Astrocyte (in vitro differentiated cells and primary cell): Measurements from ENCODE around the gene RHBDL1. TPM values are rescaled to one million over a fixed set of nuclear protein-coding genes. Genes with fewer than 3 reads are reported as not detected.

ENCODE experiments used
- DNase-seq: peaks from one replicate; pipeline ENCODE4 v3.0.0-alpha.2; 2010; ENCODE audit warnings: low read depth
- FAIRE-seq: peaks from 2 replicates; lab custom pipeline; 2011; peaks lifted over from hg19 to GRCh38; lab: Jason Lieb, UNC
- H2AFZ ChIP-seq: 2 replicates; pipeline ENCODE4 v1.6.0; 2012; ENCODE audit warnings: low read depth, low read length, inconsistent platforms
- H3K27ac ChIP-seq: 2 replicates; pipeline ENCODE4 v1.5.1; 2011; ENCODE audit warnings: low read depth, low read length, inconsistent platforms
- H3K27me3 ChIP-seq: 2 replicates; pipeline ENCODE4 v1.6.0; 2011; ENCODE audit warnings: low read length, inconsistent platforms; ENCODE audit not compliant: insufficient read depth
- H3K36me3 ChIP-seq: 2 replicates; pipeline ENCODE4 v1.5.1; 2011; ENCODE audit warnings: low read length, inconsistent platforms; ENCODE audit not compliant: insufficient read depth
- H3K4me1 ChIP-seq: 2 replicates; pipeline ENCODE4 v1.5.1; 2011; ENCODE audit warnings: low read length, inconsistent platforms; ENCODE audit not compliant: insufficient read depth
- H3K4me2 ChIP-seq: 2 replicates; pipeline ENCODE4 v1.6.0; 2012; ENCODE audit warnings: low read length, inconsistent platforms
- H3K4me3 ChIP-seq: 2 replicates; pipeline ENCODE4 v1.5.1; 2011; ENCODE audit warnings: low read depth, mild to moderate bottlenecking, low read length, inconsistent platforms; ENCODE audit not compliant: insufficient read depth
- H3K79me2 ChIP-seq: 2 replicates; pipeline ENCODE4 v1.6.0; 2012; ENCODE audit warnings: mild to moderate bottlenecking, low read length, inconsistent platforms; ENCODE audit not compliant: insufficient read depth
- H3K9ac ChIP-seq: 2 replicates; pipeline ENCODE4 v1.6.0; 2012; ENCODE audit warnings: mild to moderate bottlenecking, low read length, inconsistent platforms
- H3K9me3 ChIP-seq: 2 replicates; pipeline ENCODE4 v1.5.1; 2012; ENCODE audit warnings: low read depth, mild to moderate bottlenecking, low read length, inconsistent platforms; ENCODE audit not compliant: insufficient read depth
- H4K20me1 ChIP-seq: 2 replicates; pipeline ENCODE4 v1.6.0; 2012; ENCODE audit warnings: low read length, inconsistent platforms; ENCODE audit not compliant: insufficient read depth
- H3K27ac Mint-ChIP-seq: one replicate; pipeline ENCODE4 v1.8.0; 2021; ENCODE audit warnings: mild to moderate bottlenecking, mixed read lengths; ENCODE audit not compliant: unreplicated experiment
- H3K27me3 Mint-ChIP-seq: one replicate; pipeline ENCODE4 v1.8.0; 2021; ENCODE audit warnings: low read depth, mixed read lengths; ENCODE audit not compliant: unreplicated experiment
- H3K36me3 Mint-ChIP-seq: one replicate; pipeline ENCODE4 v1.8.0; 2021; ENCODE audit warnings: low read depth, mixed read lengths; ENCODE audit not compliant: unreplicated experiment
- H3K4me1 Mint-ChIP-seq: one replicate; pipeline ENCODE4 v1.8.0; 2021; ENCODE audit warnings: low read depth, mixed read lengths; ENCODE audit not compliant: unreplicated experiment
- H3K4me3 Mint-ChIP-seq: one replicate; pipeline ENCODE4 v1.8.0; 2021; ENCODE audit warnings: mild to moderate bottlenecking, moderate library complexity, mixed read lengths; ENCODE audit not compliant: unreplicated experiment
- H3K9me3 Mint-ChIP-seq: one replicate; pipeline ENCODE4 v1.8.0; 2021; ENCODE audit warnings: mild to moderate bottlenecking, mixed read lengths; ENCODE audit not compliant: unreplicated experiment
- EZH2 ChIP-seq: IDR thresholded peaks from 2 replicates; pipeline ENCODE4 v1.6.1; 2012; ENCODE audit warnings: mild to moderate bottlenecking, low read length, inconsistent platforms; ENCODE audit not compliant: insufficient read depth
- total RNA-seq: library from RNA; stranded (reverse); gene quantifications from 2 replicates; pipeline ENCODE4 v1.2.1, GENCODE V29; 2021
- TF ChIP-seq, protein P1 (sequence below): IDR thresholded peaks from 2 replicates; pipeline ENCODE4 v1.5.1; 2011; ENCODE audit warnings: low read depth, mild to moderate bottlenecking, inconsistent platforms, low read length, moderate library complexity; ENCODE audit not compliant: insufficient read depth

RHBDL1 gene
- total RNA-seq, 1 donor from 2014 or later: 4.9 TPM

DNA sequence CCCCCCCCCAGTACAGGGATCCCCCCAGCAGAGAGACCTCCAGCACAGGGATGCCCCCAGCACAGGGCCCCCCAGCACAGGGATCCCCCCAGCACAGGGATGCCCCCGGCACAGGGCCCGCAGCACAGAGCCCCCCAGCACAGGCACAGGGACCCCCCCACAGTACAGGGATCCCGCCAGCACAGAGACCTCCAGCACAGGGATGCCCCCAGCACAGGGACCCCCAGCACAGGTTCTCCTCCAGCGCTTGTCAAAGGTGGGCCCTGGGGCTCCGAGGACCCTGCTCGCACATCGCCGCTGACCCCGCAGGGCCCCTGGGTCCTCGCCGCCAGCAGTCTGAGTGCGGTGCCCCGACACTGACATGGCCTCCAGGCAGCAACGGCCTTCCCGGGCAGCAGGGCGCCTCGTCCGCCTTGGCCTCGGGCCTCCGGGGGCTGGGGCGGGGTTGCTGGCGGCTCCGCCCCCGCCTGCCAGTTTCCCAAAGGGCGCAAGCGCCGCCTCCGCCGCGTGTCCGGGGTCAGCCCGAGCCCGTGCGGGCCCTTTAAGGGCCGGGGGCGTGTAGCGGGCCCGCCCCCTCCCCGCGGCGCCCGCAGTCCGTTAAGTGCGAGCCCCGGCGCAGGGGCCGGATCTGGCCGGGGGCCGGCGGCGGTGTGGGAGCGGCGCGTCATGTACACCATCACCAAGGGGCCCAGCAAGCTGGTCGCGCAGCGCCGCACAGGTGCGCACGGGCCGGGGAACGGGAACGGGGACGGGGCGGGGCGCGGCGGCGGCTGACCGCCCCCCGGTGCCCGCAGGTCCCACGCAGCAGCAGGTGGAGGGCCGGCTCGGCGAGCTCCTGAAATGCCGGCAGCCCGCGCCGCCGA, 33.9 kb upstream of the RHBDL1 start, which contains the start of gene MCRIP2:
Gene MCRIP2, plus strand, starts transcription at position 503 of the 863 bp plus-strand sequence. Its CDS starts 164 bp downstream, at position 667.
- no peak within 1 kb of the TSS for H3K27ac ChIP-seq
- peak within 1 kb of the TSS; percentile 91 for H2AFZ ChIP-seq

DNA sequence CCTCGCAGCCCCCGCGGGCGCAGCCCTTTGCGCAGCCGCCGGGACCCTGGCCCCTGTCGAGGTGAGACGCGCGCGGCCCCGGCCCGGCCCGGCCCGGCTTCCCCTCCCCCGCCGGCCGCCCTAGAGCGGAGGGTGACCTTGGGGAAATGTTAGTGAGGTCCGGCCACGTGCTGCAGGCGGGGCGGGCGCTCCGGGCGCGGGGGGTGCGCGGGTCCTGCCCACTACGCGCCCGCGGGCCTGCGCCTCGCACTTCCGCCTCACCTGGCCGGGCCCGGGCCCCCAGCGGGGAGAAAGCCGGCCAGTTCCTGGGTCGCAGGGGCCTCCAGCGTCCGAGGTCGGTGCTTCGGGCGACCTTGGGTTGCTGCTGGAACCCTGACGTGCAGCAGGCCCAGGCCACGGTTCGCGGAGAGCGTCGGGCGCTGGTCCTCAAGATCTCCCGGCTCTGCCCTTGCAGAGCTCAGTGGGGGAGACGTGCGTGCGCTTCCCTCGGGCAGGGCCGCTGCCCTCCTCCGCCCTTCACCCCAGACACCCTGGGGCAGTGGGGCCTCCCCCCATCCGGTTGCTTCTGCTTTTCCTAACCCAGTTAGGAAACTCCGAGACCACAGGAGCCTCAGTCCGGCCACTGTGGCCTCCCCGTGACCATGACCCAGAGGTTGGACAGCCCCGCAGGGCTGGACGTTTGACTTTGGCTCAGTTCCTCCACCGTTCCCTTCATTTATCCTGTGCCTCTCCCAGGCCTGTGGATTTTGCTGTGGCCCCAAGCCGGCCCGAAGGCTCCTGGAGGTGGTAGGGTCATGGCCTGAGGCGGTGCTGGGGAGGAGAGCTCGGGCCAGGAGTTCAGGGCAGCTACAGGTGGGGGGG, 33.1 kb upstream of the RHBDL1 start:
- Histone ChIP-seq H3K4me3 (peak overlapping the region; percentile 52), H3K4me1 (peaks cover 6% of the 10 kb centered on the region), H3K27me3 (no peaks in the 10 kb centered on the region), H3K36me3 (no peaks in the 10 kb centered on the region), H3K27ac (no peak overlapping the region), H3K79me2 (no peaks in the 10 kb centered on the region), H4K20me1 (no peaks in the 10 kb centered on the region), H2AFZ (peak overlapping the region; percentile 71), H3K9ac (peak overlapping the region; percentile 67), H3K9me3 (no peaks in the 10 kb centered on the region), H3K4me2 (peak overlapping the region; percentile 86)
- FAIRE-seq (no peak), DNase-seq (no peak)
- peak overlapping the region; percentile 76 for H3K4me3 Mint-ChIP-seq
- TF ChIP-seq, protein P1, sequence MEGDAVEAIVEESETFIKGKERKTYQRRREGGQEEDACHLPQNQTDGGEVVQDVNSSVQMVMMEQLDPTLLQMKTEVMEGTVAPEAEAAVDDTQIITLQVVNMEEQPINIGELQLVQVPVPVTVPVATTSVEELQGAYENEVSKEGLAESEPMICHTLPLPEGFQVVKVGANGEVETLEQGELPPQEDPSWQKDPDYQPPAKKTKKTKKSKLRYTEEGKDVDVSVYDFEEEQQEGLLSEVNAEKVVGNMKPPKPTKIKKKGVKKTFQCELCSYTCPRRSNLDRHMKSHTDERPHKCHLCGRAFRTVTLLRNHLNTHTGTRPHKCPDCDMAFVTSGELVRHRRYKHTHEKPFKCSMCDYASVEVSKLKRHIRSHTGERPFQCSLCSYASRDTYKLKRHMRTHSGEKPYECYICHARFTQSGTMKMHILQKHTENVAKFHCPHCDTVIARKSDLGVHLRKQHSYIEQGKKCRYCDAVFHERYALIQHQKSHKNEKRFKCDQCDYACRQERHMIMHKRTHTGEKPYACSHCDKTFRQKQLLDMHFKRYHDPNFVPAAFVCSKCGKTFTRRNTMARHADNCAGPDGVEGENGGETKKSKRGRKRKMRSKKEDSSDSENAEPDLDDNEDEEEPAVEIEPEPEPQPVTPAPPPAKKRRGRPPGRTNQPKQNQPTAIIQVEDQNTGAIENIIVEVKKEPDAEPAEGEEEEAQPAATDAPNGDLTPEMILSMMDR: no peak
- no peak for TF ChIP-seq EZH2
- H3K27ac Mint-ChIP-seq: no peak overlapping the region
- H3K36me3 Mint-ChIP-seq: no peaks in the 10 kb centered on the region
- H3K9me3 Mint-ChIP-seq: no peaks in the 10 kb centered on the region
- H3K4me1 Mint-ChIP-seq: no peaks in the 10 kb centered on the region
- H3K27me3 Mint-ChIP-seq: no peaks in the 10 kb centered on the region

More for the DNA sequence above, 33.9 kb upstream of the RHBDL1 start, which contains the start of gene MCRIP2:
- H3K4me3 Mint-ChIP-seq: peak within 1 kb of the TSS; percentile 76
- DNase-seq (peak; percentile 28), FAIRE-seq (no peak)
- peak within 1 kb of the TSS; percentile 52 for H3K4me3 ChIP-seq
- H3K27ac Mint-ChIP-seq: no peak within 1 kb of the TSS
- no peaks in the 10 kb centered on the region for H3K79me2 ChIP-seq
- no peaks in the 10 kb centered on the region for H4K20me1 ChIP-seq
- H3K4me1 ChIP-seq: peaks cover 8% of the 10 kb centered on the region
- peak within 1 kb of the TSS; percentile 86 for H3K4me2 ChIP-seq
- no peaks in the 10 kb centered on the region for H3K4me1 Mint-ChIP-seq
- H3K36me3 Mint-ChIP-seq: no peaks in the 10 kb centered on the region
- H3K27me3 ChIP-seq: no peaks in the 10 kb centered on the region
- H3K36me3 ChIP-seq: no peaks in the 10 kb centered on the region
- H3K9me3 ChIP-seq: no peaks in the 10 kb centered on the region
- peak within 1 kb of the TSS; percentile 67 for H3K9ac ChIP-seq
- no peak for TF ChIP-seq EZH2
- TF ChIP-seq, protein P1: no peak
- no peaks in the 10 kb centered on the region for H3K9me3 Mint-ChIP-seq
- no peaks in the 10 kb centered on the region for H3K27me3 Mint-ChIP-seq
